Suprapubic skin (tissue), 3 donors: ENCODE data around the gene DNAH14.

Experiments
- CTCF ChIP-seq, 2 donors: fragments of 200-600 bp in 1 of 2; fragments of 450-650 bp in 1 of 2; sonication (generic) in 1 of 2; IDR thresholded peaks; one replicate each; pipeline ENCODE4 v1.5.1; 2016 to 2019; ENCODE audit warnings: antibody characterized with exemption in 2 of 2, mild to moderate bottlenecking in 1 of 2, moderate library complexity in 1 of 2
- POLR2A ChIP-seq, 2 donors: fragments of 450-650 bp; IDR thresholded peaks; one replicate each; pipeline ENCODE4 v1.6.1; 2017; ENCODE audit warnings: antibody characterized with exemption in 2 of 2, mild to moderate bottlenecking in 2 of 2, moderate library complexity in 2 of 2

- no peak for TF ChIP-seq CTCF (IDR thresholded peaks at IDR 0.05)
- no peak for TF ChIP-seq POLR2A (IDR thresholded peaks at IDR 0.05)
Observed at GRCh38 chr1:225350872-225351271, 421.4 kb downstream of the DNAH14 start.
